K562 (cell line): ENCODE measurements around the gene PIAS3. TPM values are rescaled to one million over a fixed set of nuclear protein-coding genes. Genes with fewer than 3 reads are reported as not detected.

Experiments used
- CREB5 ChIP-seq: fragments of 250-450 bp; sonication (Bioruptor Pico); IDR thresholded peaks from 2 replicates; pipeline ENCODE4 v1.5.0; 2020; ENCODE audit warnings: mild to moderate bottlenecking
- HDAC3 ChIP-seq: fragments of 450-650 bp; IDR thresholded peaks from 2 replicates; pipeline ENCODE4 v1.6.1; 2018; ENCODE audit warnings: borderline replicate concordance, mild to moderate bottlenecking, moderate library complexity; ENCODE audit not compliant: partially characterized antibody
- PRDM10 ChIP-seq: fragments of 450-650 bp; IDR thresholded peaks from 2 replicates; pipeline ENCODE4 v1.6.1; 2018; ENCODE audit not compliant: partially characterized antibody
- polyA plus RNA-seq, 8 experiments: library from polyadenylated mRNA; depleted of rRNA in 4 of 8; stranded (reverse) in 5 of 8; unstranded in 3 of 8; fragments of >200 nt; fragmentation: Nextera tagmentation in 2 of 8; fragmentation: Illumina TruSeq in 1 of 8; extraction: Ambion mirVana in 2 of 8; extraction: Trizol in 1 of 8; gene quantifications; 2 replicates each; pipeline versions ENCODE4 v1.2.1 to v1.2.3, GENCODE V29; 2011 to 2014; ENCODE audit warnings: inconsistent platforms in 1 of 8, missing spikeins in 1 of 8
- total RNA-seq, 7 experiments: library from RNA; depleted of rRNA in 6 of 7; stranded (reverse); fragments of >200 nt in 6 of 7; fragmentation: Illumina TruSeq in 2 of 7; extraction: Trizol in 2 of 7; gene quantifications; 2 replicates each; pipeline versions ENCODE4 v1.2.1 to v1.2.3, GENCODE V29; 2011 to 2021; ENCODE audit warnings: low replicate concordance in 1 of 7

PIAS3 gene
- total and polyA plus RNA-seq, 9 of the 15 experiments (the other 6 are each of a cell fraction or from before 2014, with no cell fraction given) = 1.1 to 25.6 (median 7.9) TPM

- TF ChIP-seq PRDM10 (no peak), HDAC3 (no peak), CREB5 (CRISPR knock-in tag) (no peak)
These were observed 4.6 kb upstream of the PIAS3 start (continued) for GRCh38 chr1:145863282-145864018.
